Stimulated activated CD4-positive, alpha-beta T cell treated with anti-CD3 and anti-CD28 coated beads, Interleukin-15, amount 100 ng/mL, for 24 hours (primary cell): ENCODE results near the gene GABBR2.
"Not testable (repeated sequence)": the region's sequence is repeated elsewhere in the genome, so short reads cannot be mapped to it uniquely, and the experiment has no call there.

ENCODE experiments used
- DNase-seq: peaks from one replicate; pipeline ENCODE4 v3.0.0-alpha.2; 2020

GABBR2 gene

DNA sequence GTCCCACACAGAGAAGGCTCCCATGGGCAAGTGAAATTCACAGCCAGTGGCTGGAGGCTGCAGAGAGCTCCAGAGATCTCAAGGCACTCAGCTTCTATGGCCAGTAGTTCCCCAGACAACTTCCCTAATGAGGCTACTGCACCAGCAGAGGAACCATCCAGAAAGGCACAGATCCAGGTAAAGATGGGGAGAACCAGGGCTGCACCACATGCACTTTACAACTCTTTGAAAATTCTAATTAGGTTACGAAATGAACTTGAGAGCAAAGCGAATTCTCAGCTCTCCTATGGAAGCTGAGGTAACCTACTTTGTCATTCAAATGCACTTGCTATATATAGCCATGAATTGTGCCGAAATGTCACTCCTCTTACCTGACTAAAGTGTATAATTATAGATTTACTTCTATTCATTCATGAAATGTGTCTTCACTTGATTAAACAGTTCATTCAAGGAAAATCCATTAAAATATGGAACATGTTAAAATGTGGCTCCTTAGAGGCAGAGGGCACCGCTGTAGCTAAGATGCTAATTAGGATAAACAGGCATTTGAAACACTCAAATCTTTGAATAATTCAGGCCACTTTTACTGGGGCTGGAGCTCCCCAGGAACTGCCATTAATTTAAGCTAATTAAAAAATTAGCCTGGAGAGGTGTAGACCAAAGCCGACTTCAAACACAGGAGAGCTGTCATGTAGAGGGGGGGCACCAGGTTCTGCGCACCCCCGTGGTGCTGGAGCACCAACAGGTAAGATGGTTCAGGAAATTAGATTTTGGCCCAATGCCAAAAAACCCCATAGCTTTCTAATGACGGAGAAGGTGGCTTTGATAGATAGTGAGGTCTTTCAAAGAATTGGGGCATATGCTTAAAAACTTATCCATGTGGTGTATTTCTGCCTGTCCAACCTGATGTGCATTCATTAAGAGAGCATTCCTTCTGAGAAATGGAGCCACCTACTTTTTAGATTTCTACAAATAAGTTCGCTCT, 204.1 kb downstream of the GABBR2 start:
- no peak for DNase-seq

DNA sequence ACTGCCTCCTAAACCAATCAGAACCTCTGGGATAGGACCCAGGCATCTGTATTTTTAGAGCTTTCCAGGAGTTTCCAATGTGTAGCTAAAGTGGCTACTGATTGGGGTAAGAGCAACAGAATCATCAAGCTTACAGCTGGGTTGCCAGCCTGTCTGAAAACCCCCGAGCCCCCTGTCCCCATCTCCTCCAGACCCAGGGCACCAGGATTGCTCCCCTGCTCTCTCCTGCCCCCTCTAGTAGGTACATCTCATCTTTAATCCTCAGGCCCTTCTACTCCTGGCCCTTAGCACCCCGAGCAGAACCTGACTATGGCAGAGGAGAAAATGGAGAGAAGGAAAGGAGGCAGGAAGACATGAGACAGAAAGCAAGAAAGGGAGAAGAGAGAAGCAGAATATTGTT, 204.9 kb downstream of the GABBR2 start:
- no peak for DNase-seq

DNA sequence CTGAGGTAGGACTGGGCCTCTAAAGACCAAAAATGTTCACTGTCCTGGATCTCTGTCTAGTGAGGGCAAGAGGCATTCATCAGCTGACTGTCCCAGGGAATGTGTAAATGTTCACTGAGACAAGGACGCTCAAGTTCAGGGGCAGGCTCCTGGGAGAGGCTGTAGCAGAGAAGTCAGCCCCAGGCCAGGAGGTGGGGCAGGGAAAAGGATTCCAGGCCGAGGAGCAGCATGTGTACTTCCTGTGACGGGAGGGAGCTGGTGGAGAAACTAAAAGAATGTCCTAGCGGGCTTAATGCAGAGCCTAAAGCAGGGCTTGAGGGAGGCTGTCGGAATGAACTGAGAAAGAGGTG, 205.8 kb downstream of the GABBR2 start:
- no peak for DNase-seq

DNA sequence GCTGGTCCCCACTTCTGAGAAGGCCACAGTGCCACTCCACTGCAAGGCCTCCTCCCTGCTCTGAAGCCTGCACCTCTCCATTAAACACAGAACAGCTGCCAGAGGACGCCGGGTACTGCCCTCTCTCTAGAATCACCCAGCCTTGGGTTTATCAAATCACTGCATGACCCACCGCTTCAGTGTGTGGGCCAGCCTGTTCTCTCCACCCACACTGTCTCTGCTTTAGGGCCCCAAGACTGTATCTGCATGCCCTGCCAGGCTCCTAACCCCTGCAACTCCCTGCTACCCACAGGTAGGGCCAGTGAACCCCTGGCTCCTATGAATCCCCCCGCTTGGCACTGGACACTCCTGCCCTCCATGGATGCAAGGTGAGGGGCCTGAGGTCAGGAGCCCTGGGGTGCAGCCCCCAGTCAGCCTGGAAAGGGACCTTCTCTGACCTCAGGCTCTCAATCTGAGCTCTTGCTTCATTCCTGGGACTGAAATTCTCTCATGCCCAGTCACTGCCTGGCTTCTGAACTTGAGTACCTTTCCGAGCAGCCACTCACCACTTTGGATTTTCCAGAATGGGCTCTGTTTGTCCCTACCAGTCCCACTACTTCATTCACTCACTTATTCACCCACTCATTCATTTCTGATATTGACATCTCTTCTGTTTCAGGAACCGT, 206.3 kb downstream of the GABBR2 start:
- no peak for DNase-seq

DNA sequence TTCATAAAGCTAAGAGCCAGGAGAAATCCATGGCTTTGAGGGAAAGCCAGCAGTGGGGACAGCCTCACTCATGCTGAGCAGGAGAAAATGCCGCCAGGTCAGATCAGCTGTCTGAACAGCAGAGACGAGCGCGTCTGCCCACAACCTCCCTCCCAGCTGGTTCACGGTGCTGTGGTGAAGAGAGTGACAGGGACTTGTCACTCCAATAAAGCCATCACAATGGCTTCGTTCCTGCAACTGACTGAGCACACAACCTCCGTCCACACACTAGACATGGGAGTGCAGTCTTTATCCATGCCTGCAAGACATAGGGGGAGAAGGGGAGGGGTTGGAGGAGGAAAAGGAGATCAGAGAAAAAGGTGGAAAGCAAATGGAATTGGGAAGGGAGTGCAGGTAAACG, 206.9 kb downstream of the GABBR2 start:
- DNase-seq: no peak

DNA sequence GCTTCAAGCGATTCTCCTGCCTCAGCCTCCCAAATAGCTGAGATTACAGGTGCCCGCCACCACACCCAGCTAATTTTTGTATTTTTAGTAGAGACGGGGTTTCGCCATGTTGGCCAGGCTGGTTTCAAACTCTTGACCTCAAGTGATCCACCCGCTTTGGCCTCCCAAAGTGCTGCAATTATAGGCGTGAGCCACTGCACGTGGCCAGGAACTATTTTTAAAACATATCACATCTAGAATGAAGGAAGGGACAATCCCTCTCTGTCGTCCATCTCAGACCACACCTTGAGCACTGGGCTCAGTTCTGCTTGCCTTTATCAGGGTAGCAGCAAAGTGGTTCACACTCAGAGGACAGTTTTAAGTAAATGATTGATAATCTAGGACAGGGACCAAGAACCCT, 207.5 kb downstream of the GABBR2 start:
- not testable (repeated sequence) for DNase-seq

DNA sequence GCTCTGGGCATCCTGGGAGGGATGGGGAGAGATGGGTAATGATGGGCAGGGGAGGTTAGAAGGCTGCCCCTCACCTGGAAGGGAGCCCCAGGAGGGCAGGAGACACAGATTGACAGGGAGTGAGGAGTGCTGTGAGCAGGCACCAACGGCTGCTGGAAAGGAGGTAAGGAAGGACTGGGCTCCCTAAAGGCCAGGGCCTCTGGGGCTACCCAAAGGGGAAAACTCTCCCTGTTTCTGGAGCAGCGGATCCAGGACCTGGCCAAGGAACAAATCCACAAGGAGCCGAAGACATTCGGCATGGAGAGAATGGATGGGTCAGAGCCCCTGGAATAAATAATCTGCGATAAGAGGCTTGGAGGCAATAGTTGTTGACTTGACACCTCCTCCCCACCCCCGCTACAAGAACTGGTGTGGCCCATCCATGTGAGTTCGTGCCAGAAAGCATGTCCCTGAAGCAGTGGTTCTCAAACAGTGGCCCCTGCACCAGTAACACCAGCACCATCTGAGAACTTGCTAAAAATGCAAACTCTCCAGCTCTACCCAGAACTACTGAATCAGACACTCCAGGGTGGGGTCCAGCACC, 208.3 kb downstream of the GABBR2 start:
- DNase-seq: no peak

DNA sequence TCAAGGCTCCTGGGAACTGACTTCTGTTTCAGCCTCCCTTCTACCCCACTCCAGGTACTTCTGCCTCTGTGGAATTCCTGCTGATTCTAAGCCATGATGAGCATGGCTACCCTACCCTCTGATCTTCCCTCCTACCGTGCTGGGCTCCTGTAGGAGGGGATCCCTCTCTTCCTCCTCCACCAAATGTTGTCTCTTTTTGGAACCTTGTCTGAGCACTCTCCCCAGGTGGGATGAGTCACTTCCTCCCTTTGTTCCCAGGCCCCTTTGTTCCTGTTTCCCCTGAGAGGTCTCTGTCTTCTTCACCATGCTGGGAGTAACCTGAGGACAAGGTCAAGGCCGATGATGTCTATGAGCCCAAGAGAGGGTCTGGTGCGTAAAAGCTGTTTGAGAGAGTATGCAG, 213.2 kb downstream of the GABBR2 start:
- DNase-seq: no peak

DNA sequence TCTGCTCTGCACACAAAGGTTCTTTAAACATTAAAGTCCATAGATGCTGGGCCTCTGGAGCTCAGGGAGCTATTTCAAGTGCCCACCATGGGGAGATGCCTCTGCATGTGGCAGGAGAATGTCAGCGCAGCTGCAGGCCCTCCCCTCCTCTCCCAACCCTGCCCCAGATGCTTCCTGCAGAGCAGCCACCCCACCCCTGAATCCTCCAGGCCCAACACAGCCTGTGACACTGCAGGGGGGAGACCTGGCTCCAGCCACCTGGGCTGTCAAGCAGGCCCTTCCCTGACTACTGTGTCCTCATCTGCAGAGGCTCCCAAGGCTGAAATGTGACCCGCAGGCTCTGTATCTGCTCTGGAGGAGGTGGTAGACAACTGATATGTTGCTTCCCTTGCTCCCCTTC, 213.9 kb downstream of the GABBR2 start:
- no peak for DNase-seq

DNA sequence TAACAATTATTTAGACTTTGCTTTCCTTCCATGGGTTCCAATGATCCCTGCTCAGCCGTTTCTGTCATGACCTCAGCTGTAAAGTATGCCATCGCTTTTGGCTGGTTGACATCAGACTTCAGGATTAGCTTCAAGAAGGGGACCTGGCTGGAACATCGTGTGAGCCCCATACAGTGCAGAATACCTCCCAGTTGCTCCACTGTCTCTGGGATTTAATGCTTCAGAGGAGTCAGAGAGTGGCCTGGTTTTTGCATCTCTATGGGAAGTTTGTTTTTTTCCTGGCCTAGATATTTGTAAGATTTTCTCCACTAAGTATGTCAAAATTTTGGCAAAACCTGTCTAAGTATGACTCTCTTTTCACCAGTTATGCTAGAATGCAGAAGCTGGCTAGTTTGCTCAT, 216.9 kb downstream of the GABBR2 start:
- no peak for DNase-seq

DNA sequence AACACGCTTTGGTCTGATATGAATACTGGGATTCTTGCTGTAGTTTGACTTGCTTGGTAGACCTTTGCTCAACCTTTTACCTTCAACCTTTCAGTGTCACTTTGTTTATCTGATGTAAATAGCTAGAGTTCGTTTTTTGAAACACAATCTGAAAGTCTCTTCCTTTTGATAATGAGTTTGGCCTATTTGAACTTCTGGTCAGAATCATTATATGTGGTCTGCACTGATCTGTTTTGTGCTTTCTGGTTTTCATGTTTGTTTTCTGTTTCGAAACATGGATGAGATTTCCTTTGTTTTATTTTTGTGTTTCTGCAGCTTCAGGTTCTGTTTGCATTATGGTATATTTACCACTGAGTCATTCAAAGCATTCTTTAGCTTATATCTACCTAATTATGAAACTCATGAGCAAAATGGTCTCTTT, 217.5 kb downstream of the GABBR2 start:
- DNase-seq: no peak

DNA sequence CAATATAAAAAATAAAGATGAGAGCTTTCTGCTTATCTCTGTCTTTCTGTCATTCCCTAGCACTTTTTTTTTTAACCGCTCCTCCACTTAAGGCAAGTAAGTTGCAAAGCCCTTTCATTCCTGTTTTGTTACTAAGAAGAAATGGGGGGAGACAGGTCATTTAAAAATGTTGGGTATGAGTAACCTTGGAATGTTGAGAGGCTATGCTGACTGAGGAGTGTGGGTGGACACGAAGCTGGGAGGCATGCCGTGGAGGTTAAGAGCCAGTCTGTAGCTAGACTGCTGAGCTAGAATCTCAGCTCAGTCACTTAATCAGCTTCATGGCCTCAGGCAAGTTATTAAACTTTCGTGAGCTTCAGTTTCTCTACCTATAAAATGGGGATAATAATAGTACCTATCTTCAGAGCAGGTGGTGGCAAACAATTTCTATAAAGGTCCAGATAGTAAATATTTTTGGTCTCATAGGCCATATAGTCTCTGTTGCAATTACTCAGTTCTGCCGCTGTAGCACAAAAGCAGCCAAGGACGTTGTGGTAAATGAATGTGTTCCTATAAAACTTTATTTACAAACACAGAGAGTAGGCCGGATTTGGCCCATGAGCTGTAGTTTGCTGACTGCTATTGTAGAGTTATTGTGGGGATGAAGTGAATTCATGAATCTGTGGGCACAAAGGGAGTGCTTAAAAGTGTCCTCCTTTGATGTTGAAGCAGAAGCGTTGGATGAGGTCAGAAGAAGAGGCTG, 220.0 kb downstream of the GABBR2 start:
- DNase-seq: no peak

DNA sequence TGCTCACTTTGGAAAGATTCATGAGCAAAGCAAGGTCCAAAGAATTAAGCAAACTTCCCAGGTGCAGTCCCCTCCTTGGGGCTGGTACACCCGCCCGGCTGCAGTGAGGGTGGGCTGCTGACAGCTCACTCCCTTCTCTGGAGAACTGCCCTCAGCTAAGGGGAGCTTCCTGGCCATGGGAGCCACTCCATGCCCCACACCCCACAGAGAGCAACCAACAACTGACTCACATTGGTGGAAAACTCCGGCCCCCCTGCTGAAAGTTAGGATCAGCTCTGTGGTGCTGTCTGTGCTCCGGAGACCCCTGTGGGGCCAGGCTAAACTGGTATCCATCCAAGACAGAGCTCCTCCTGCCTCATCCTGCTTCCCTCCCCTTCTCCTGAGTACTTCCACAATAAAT, 223.0 kb downstream of the GABBR2 start:
- no peak for DNase-seq

DNA sequence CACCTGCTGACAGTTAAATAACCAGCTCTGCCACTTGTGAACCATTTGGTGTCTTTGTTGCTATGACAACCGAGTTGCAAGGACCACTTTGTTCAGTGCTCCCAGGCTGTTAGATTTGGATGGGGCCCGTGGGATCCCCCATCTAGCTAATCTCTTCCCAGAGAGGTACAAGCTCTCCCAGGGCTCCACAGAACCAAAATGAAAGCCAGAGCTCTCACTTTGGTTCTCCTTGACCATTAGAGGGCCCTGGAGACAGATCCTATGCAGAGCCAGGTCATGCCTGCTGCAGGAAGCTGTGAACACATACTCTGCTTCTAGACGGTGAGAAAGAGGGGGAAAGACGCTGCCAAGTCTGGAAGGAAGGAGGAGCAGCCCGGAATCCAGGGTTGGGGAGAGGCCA, 224.6 kb downstream of the GABBR2 start:
- DNase-seq: no peak

DNA sequence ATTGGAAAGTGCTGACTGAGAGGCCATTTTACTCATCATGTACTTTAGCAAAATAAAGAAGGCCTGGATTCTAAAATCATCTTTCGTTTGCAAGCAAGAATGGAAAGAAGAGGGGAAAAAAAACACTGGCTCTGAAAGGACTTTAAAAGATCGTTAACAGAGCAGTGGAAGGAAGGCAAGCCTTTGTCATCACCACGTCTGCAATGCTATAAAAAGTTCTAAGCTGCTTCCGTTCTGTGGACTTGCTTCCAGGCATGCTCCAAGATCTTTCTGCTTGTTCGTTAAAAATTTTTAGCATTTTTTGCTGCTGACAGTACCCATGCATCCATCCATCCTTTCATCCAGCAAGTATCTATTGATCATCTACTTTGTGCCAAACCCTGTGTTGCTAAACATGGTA, 226.5 kb downstream of the GABBR2 start:
- no peak for DNase-seq

DNA sequence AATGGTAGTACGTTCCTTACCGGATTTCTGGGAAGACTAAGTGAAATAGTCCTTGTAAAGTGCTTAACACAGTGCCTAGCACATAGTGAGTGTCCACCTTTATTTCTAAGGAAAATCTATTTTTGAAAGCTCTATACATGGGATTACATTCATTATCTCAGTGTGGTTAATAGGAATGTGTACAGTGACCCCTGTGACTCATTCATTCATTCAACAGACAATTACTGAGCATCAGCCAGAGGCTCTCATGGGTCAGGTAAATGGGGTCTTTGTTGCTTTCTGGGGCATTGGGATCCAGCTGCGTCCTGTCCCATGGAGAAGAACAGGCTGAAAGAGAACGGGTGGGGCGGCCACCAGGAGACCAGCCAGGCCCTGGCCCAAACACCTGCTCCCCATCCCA, 227.1 kb downstream of the GABBR2 start:
- no peak for DNase-seq

DNA sequence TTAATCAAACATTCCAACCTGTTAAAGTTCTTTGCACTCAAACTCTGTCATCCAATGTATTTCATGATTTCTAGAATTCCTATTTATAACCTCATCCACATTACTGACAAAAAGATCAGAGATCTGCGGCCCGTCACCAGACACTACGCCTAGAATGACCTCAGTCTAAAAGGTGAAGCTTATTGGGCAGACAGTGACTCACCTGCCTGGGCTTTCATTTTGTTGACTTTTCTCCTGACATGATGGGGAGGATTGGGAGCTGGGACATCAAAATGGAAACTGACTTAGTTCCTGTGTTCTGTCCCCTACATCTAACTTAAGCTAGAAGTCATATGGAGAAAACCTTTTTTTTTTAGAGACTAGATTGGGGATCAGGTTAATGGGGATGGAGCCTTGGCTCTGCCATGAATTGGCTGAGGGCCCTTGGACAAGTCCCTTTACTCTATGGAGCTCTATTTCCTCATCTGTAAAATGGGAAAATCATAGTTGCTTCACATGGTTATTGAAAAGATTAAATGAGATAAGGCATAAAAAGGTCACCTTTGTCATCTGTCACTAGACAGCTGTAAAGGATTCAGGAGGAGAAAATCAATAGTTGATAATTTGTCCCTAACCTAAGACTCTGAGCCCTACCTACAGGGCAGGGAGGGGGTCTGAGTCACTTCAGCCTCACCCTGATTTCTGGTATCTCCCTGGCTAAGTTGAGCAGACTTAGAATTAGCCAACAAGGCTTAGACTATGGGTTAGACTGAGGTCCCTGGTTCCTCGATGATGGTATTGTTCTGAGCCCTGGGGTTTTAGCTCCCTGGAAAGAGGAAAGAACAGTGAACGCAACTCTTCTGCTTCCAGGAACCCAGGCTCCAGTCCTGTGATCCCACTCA, 228.5 kb downstream of the GABBR2 start:
- no peak for DNase-seq

DNA sequence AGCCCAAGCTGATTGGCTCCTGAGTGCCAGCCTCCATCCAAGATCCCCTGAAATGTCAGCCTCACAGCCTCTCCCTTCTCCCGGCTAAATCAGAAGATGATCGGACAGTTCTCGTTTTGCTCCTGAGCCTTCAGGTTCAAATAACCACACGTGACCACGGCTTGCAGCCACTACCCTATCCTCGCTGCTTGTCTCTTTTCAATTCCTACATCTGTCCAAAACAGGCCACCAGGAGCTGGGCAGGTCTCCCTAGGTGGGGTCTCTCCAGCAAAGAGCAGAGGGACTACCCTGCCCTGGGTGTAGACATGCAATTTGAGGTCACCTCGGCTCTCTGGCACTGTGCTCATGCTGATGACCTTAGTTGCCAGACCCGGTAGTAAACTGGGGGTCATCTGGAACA, 229.3 kb downstream of the GABBR2 start:
- no peak for DNase-seq

DNA sequence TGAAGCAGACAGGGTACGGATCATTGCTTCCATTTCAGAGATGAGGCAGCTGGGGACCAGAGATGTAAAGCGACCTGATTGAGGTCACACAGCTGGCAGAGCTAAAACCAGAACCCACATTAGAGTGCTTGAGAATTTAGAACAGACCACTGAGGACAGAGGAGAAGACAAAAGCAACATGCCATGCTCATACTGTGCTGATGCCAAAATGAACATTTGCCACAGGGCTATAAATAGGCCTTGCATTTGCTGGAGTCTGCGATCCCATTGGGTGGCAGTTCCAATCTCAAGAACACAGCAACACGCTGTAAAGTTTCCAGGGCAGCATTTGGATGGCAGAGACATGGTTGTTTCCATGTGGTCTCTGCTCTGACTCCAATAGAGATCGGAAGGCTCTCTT, 230.9 kb downstream of the GABBR2 start:
- DNase-seq: no peak

DNA sequence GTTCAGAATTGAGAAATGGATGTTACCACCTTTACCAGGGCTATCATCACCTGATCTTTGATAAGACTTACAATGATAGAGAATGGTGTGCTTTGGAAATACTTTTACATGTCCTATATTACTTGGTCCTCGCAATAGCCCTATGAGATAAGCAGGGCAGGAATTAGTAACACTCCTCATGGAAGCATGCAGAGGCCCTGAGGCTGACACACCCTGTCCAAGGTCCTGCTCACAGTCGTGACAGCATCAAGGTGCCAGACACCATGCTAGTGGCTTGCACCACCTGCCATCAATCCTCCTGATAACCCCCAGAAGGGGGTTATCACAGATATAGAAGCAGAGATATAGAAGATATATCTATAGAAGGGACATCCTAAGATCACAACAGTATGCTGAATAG, 236.5 kb downstream of the GABBR2 start:
- DNase-seq: no peak

DNA sequence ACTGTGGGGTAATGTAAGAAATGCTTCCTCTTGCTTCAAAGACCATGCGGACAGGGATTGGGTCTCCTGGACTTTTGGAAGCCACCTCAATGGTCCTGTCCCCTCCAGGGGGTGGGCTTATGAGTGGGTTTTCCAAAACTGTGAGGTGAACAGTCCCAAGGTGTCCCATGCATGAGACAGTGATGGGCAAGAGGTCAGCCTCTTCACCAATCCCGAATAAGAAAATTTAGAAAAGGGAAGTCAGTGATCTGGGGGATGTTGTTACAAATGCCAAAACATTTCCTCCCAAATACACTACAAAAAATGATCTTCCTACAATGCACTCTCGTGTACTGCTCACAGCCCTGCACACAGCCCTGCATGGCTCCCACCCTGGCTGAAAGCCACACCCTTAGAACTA, 237.6 kb downstream of the GABBR2 start:
- no peak for DNase-seq

DNA sequence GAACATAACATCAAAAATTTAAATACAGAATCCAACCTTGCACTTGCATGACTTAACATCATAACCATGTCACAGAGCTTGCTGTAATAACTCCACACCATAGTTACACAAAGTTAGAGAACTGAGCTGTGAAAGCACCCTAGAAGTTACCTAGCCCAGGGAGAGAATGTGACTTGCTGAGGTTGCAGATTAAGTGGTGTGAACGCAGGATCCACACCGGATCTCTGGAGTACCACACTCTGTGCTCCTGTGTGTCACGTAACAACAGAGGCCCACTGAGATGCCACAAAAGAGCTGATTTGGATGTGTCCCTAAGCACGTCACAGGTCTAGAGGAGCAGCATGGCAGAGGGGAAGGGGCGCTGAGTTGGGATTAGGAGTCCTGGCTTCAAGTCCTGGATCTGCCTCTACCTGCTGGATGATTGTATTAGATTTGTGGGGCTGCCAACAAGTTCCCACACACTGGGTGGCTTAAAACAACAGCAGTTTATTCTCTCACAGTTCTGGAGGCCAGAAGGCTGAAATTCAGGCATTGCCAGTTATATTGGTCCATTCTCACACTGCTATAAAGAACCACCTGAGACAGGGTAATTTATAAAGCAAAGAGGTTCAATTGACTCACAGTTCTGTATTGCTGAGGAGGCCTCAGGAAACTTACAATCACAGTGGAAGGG, 240.0 kb downstream of the GABBR2 start:
- DNase-seq: no peak
